ENCODE data around the gene MED8. TPM values are rescaled to one million over a fixed set of nuclear protein-coding genes. Genes with fewer than 3 reads are reported as not detected.

The MED8 gene
- total and polyA plus RNA-seq, 2 donors: 31.5 to 33.6 TPM

DNA sequence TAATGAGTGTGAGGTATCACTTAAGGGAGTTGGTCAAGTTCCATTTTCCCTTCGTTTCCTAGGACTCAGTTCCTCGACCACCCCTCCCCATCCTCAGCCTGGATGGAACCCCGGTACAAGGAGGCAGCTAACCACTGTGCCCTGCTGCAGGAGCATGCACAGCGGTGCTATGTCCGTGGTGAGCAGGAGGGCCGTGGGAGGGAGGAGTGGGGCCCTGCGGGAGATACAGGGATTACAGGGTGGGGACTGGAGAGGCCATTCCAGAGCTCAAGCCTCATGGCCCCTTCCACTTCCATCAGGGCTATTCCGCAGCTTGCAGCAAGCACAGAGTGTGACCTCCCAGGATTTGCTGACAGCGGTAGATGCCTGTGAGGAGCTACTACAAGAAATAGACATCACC is 38.3 kb upstream of the MED8 start:
- no peak for DNase-seq (ENCODE audit: extremely low spot score)

DNA sequence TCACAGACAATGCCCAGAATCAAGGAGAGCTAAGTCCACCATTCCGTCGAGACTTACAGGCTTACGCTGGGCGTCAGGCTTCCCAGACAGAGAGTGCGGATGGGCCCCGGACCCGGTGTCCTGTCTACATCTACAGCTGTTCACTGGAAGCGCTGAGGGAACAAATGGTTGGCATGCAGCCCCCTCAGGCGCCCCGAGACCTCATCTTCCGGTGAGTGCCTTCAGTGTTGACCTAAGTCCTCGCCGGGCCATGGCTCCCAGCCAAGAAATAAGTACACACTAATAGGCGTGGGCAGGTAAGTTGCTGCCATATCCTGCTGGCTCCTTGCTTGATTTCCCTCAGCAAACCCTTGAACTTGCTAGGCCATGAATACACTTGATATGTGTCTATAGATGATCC is 37.9 kb upstream of the MED8 start:
- no peak for DNase-seq (ENCODE audit: extremely low spot score)
- H3K27ac ChIP-seq (ENCODE audit: low read depth): no peak overlapping the region
- H3K36me3 ChIP-seq (ENCODE audit: insufficient read depth): peaks cover 11% of the 10 kb centered on the region
- no peaks in the 10 kb centered on the region for H3K4me1 ChIP-seq (ENCODE audit: insufficient read depth)
- 85% methylated on average over 14 of the region's 14 CpGs for WGBS
- H3K4me3 ChIP-seq (ENCODE audit: low read depth, low read length): no peak overlapping the region

More for the DNA sequence above, 38.3 kb upstream of the MED8 start:
- peaks cover 10% of the 10 kb centered on the region for H3K36me3 ChIP-seq (ENCODE audit: insufficient read depth)
- WGBS: 86% methylated on average over 9 of the region's 9 CpGs
- H3K4me1 ChIP-seq (ENCODE audit: insufficient read depth): no peaks in the 10 kb centered on the region
- H3K4me3 ChIP-seq (ENCODE audit: low read depth, low read length): no peak overlapping the region
- no peak overlapping the region for H3K27ac ChIP-seq (ENCODE audit: low read depth)

DNA sequence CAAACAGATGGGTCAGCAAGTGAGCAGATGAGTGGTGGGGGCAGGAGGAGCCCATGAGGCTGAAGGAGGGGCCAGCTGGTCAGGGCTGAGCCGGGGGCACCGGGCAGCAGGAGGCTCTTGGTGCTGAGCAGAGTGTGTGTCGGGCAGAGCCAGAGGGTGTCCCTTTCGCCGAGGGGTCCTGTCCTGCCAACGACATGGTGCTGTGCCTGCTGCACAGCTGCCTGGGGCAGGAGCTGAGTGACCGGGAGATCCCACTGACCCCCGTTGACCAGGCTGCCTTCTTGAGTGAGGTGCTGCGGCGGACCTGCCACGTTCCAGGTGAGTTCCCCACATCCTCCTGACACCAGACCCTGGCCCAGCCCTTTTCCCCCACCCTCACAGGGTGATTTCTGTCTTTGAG is 36.6 kb upstream of the MED8 start:
- H3K4me1 ChIP-seq (ENCODE audit: insufficient read depth): no peaks in the 10 kb centered on the region
- no peak overlapping the region for H3K4me3 ChIP-seq (ENCODE audit: low read depth, low read length)
- peaks cover 11% of the 10 kb centered on the region for H3K36me3 ChIP-seq (ENCODE audit: insufficient read depth)
- 90% methylated on average over 11 of the region's 11 CpGs for WGBS
- no peak for DNase-seq (ENCODE audit: extremely low spot score)
- H3K27ac ChIP-seq (ENCODE audit: low read depth): no peak overlapping the region

DNA sequence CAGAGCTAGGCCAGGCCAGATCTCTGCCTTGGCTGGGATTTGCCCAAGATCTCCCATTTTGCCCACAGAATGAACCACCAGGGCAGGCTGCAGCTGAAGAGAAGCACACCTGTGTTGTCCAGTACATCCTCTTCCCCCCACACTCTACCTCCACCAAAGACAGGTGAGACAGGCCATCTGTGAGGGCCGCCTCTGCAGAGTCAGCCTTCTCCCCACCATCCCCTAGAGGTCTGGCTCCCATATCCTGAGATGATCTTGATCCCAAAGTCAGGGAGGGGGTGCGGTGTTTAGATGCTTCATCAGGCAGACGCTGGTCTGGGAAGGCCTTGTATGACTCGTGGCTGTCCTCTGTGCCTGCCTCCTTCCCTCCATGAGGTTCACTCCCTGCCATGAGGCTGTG is 35.4 kb upstream of the MED8 start:
- Histone ChIP-seq H3K4me1 (ENCODE audit: insufficient read depth) (no peaks in the 10 kb centered on the region), H3K27ac (ENCODE audit: low read depth) (no peak overlapping the region), H3K4me3 (ENCODE audit: low read depth, low read length) (no peak overlapping the region), H3K36me3 (ENCODE audit: insufficient read depth) (peaks cover 9% of the 10 kb centered on the region)
- 82% methylated on average over 4 of the region's 4 CpGs for WGBS
- no peak for DNase-seq (ENCODE audit: extremely low spot score)

DNA sequence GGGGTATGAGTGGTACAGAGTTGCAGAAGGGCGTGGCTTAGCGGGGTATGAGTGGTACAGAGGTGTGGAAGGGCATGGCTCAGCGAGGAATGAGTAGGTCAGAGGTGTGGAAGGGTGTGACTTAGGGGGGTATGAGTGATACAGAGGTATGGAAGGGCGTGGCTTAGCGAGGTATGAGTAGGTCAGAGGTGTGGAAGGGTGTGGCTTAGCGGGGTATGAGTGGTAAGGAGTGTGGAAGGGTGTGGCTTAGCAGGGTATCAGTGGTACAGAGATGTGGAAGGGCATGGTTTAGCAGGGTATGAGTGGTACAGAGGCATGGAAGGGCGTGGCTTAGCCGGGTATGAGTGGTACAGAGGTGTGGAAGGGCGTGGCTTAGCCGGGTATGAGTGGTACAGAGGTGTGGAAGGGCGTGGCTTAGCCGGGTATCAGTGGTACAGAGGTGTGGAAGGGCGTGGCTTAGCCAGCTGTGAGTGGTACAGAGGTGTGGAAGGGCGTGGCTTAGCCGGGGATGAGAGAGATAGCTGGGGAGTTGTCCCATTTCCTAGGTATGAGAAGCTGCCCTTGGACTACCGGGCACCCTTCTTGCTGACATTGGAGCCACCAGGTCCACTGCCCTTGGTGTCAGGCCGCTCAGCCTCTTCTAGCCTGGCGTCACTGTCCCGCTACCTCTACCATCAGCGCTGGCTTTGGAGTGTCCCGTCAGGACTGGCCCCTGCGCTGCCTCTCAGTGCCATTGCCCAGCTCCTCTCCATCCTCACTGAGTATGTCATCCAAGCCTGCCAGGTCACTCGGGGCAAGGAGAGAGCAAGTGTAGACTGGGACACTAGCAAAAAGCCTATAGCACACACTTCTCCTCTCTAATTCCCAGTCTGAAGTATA is 34.3 kb upstream of the MED8 start:
- no peak overlapping the region for H3K4me3 ChIP-seq (ENCODE audit: low read depth, low read length)
- H3K36me3 ChIP-seq (ENCODE audit: insufficient read depth): peaks cover 9% of the 10 kb centered on the region
- DNase-seq (ENCODE audit: extremely low spot score): no peak
- H3K4me1 ChIP-seq (ENCODE audit: insufficient read depth): no peaks in the 10 kb centered on the region
- H3K27ac ChIP-seq (ENCODE audit: low read depth): no peak overlapping the region
- 93% methylated on average over 23 of the region's 23 CpGs for WGBS

DNA sequence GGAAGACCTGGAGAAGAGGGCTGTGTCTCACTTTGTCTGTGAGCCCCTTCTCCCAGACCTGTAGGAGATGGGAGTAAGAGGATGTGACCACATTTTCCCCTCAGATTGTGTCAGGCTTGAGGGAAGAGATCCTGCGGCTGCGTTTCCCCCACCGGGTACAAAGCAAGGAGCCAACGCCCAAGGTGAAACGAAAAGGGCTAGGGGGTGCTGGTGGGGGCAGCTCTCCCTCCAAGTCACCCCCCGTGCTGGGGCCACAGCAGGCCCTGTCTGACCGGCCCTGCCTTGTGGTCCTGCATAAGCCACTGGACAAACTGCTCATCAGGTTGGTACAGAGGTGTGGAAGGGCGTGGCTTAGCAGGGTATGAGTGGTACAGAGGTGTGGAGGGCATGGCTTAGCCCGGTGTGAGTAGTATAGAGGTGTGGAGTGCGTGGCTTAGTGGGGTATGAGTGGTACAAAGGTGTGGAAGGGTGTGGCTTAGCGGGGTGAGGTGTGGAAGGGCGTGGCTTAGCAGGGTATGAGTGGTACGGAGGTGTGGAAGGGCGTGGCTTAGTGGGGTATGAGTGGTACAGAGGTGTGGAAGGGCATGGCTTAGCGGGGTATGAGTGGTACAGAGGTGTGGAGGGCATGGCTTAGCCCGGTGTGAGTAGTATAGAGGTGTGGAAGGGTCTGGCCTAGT is 33.5 kb upstream of the MED8 start:
- no peaks in the 10 kb centered on the region for H3K4me1 ChIP-seq (ENCODE audit: insufficient read depth)
- H3K4me3 ChIP-seq (ENCODE audit: low read depth, low read length): no peak overlapping the region
- WGBS: 95% methylated on average over 16 of the region's 16 CpGs
- no peak overlapping the region for H3K27ac ChIP-seq (ENCODE audit: low read depth)
- no peak for DNase-seq (ENCODE audit: extremely low spot score)
- H3K36me3 ChIP-seq (ENCODE audit: insufficient read depth): peaks cover 9% of the 10 kb centered on the region

DNA sequence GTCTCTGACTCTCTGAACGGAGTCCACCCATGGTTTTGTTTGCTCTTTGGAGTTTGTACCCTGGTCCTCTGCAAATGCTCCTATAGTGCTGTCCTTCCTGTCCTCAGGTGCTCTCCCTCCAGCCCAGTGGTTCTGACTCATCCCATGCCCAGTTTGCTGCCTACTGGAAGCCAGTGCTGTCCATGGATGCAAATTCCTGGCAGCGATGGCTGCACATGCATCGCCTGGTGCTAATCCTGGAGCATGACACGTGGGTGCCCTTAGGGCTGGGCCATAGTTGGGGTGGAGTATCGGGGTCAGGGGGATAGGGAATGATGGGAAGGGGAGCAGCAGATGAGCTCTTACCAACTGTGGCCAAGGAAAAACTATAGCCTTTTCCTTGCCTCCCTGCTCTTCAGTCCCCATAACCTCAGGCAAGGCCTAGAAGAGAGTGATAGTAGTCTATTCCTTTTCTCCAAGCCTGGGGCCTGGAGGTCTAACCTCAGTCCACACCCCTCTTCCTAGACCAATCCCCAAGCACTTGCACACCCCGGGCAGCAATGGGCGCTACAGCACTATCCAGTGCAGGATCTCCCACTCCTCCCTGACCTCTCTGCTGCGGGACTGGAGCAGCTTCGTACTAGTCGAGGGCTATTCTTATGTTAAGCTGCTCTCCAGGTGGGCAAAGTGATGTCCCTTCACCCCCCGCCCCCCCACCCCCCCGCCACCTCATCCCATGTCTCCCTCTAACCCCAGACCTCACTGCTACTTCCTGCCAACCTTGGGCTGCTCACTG is 32.6 kb upstream of the MED8 start:
- H3K27ac ChIP-seq (ENCODE audit: low read depth): no peak overlapping the region
- no peak overlapping the region for H3K4me3 ChIP-seq (ENCODE audit: low read depth, low read length)
- peaks cover 9% of the 10 kb centered on the region for H3K36me3 ChIP-seq (ENCODE audit: insufficient read depth)
- DNase-seq (ENCODE audit: extremely low spot score): no peak
- WGBS: 89% methylated on average over 12 of the region's 12 CpGs
- H3K4me1 ChIP-seq (ENCODE audit: insufficient read depth): no peaks in the 10 kb centered on the region

DNA sequence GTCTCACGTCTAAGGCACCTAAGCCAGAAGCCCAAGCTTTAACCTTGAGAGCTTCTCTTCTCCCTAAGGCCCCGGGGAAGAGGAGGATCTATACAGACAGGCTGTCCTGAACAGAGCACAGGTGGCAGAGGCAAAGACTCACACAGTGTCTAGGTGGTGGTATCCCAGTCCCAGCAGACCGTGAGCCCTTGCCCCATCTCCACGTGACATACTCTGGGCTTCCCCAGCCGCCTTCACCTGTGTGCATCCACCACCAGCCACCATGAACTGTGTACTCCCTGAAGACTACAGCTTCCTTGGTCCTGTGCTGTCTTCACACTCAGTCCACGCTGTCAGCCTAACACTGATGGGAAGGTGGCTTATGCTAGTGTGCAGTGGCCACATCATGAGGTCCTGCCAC is 31.8 kb upstream of the MED8 start:
- H3K4me3 ChIP-seq (ENCODE audit: low read depth, low read length): no peak overlapping the region
- no peak overlapping the region for H3K27ac ChIP-seq (ENCODE audit: low read depth)
- DNase-seq (ENCODE audit: extremely low spot score): no peak
- WGBS: 95% methylated on average over 6 of the region's 6 CpGs
- H3K36me3 ChIP-seq (ENCODE audit: insufficient read depth): peaks cover 7% of the 10 kb centered on the region
- H3K4me1 ChIP-seq (ENCODE audit: insufficient read depth): no peaks in the 10 kb centered on the region

DNA sequence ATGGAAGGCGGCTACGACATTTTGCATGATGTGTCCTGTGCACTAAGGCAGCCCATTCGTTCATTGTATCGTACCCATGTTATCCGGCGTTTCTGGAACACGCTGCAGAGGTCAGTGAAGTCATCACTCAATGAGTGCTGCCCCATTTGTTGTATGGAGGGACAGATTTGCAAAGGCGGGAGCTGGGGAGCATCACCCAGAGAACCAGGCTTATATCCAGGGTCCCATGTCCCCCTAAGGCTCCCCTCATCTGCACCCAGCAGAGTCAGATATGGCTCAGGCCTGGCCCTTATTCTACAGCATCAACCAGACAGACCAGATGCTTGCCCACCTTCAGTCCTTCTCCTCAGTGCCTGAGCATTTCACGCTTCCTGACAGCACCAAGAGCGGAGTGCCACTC is 31.3 kb upstream of the MED8 start:
- WGBS: 97% methylated on average over 10 of the region's 10 CpGs

DNA sequence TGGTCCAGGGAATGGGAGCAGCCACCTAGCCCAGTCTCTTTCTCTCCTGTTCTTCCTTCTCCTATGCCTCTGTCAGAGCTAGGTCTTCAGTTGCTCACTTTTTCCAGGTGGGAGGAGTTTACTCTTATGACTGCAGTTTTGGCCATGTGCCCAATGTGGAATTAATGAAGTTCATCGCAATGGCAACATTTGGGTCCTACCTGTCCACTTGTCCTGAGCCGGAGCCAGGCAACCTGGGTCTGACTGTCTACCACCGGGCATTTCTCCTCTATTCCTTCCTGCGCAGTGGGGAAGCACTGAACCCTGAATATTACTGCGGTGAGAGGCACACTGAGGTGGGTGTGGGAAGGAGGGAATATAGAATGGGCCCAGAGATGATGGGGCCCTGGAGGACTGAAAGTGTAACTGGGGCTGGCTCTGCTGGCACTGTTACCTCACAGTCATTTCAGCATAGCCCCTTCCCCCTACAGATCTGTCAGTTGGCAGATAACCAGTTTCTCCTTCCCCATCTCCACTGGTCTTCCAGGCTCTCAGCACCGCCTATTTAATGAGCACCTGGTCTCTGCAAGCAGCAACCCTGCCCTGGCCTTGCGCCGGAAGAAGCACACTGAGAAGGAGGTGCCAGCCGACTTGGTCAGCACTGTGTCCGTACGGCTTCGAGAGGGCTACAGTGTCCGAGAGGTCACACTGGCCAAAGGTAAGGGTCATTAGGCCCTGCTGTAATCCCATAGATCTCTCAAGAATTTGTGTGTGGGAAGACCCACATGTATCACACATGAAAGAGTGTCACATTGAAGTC is 30.2 kb upstream of the MED8 start:
- DNase-seq (ENCODE audit: extremely low spot score): no peak
- Histone ChIP-seq H3K36me3 (ENCODE audit: insufficient read depth) (peaks cover 7% of the 10 kb centered on the region), H3K4me3 (ENCODE audit: low read depth, low read length) (no peak overlapping the region), H3K27ac (ENCODE audit: low read depth) (no peak overlapping the region), H3K4me1 (ENCODE audit: insufficient read depth) (no peaks in the 10 kb centered on the region)
- 96% methylated on average over 13 of the region's 13 CpGs for WGBS

More for the DNA sequence above, 31.3 kb upstream of the MED8 start:
- no peak for DNase-seq (ENCODE audit: extremely low spot score)
- Histone ChIP-seq H3K27ac (ENCODE audit: low read depth) (no peak overlapping the region), H3K4me1 (ENCODE audit: insufficient read depth) (no peaks in the 10 kb centered on the region), H3K4me3 (ENCODE audit: low read depth, low read length) (no peak overlapping the region), H3K36me3 (ENCODE audit: insufficient read depth) (peaks cover 7% of the 10 kb centered on the region)

DNA sequence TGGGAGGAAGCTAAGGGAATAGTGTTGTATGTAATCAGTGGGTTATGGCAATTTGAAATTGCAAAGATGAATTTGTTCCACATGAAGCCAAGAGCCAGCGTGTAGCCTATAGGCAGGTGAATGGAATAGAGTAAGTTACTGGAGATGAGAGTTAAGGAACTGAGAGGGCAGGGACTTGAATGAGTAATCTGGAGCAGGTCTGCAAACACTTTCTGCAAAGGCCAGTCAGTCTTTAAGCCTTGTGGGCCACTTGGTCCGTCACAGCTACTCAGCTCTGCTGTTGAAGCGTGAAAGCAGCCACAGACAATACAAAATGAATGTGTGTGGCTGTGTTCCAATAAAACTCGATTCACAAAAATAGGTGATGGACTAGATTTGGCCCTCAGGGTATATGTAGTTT is 29.3 kb upstream of the MED8 start:
- Histone ChIP-seq H3K4me3 (ENCODE audit: low read depth, low read length) (no peak overlapping the region), H3K36me3 (ENCODE audit: insufficient read depth) (peaks cover 7% of the 10 kb centered on the region), H3K27ac (ENCODE audit: low read depth) (no peak overlapping the region), H3K4me1 (ENCODE audit: insufficient read depth) (no peaks in the 10 kb centered on the region)
- no peak for DNase-seq (ENCODE audit: extremely low spot score)
- WGBS: 92% methylated on average over 4 of the region's 4 CpGs

DNA sequence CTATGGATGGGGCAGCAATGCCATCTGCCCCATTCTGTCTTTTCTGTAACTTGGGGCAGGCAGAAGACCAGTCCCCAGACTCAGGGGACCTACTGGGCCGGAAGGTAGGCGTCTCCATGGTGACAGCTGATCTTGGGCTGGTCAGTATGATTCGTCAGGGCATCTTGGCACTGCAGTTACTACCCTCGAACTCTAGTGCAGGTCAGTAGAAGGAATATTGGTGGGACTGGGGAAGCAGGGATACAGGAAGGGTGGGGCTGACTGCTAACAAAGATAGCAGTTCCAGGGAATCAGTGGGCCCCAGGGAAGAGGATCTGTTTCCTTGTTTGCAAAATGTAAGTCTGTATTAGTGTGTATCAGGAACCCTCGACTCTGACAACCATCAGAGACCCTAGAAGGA is 26.3 kb upstream of the MED8 start:
- DNase-seq (ENCODE audit: extremely low spot score): no peak
- 78% methylated on average over 5 of the region's 5 CpGs for WGBS
- Histone ChIP-seq H3K4me3 (ENCODE audit: low read depth, low read length) (no peak overlapping the region), H3K4me1 (ENCODE audit: insufficient read depth) (no peaks in the 10 kb centered on the region), H3K27ac (ENCODE audit: low read depth) (no peak overlapping the region), H3K36me3 (ENCODE audit: insufficient read depth) (no peaks in the 10 kb centered on the region)

DNA sequence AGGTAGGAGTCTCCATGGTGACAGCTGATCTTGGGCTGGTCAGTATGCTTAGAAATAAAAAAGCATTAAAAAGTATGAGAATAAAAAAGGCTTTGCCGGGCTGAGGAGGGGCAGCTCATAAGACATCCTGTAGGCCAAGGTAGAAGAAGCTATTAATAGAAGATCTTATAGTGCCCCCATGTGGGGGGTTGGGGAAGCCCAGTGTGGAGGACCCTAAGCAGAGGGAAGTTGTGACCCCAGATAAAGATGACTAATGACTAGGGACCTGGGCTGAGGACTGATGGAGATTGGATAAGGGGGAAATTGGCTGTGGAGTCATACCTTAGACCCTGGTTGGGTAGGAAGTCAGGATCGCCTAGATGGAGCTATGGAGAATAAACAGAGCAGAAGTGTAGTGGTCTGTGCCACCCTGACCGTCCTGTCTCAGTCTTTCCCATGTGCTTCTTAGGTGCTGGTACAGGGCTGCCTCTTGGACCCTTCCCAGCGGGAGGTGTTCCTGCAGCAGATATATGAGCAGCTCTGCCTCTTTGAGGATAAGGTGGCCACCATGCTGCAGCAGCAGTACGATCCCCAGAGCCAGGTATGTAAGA is 25.1 kb upstream of the MED8 start:
- Histone ChIP-seq H3K27ac (ENCODE audit: low read depth) (no peak overlapping the region), H3K4me1 (ENCODE audit: insufficient read depth) (no peaks in the 10 kb centered on the region), H3K4me3 (ENCODE audit: low read depth, low read length) (no peak overlapping the region), H3K36me3 (ENCODE audit: insufficient read depth) (no peaks in the 10 kb centered on the region)
- WGBS: 79% methylated on average over 5 of the region's 5 CpGs
- DNase-seq (ENCODE audit: extremely low spot score): no peak

All from urinary bladder (tissue), 4 donors.